Activated T-helper 1 cell treated with Interleukin-2 at 50 U/mL for 16 hours (primary cell): Measurements from ENCODE around the gene EMC6.

Source experiments
- DNase-seq: peaks from one replicate; pipeline ENCODE4 v3.0.0-alpha.2; 2020; ENCODE audit warnings: low read depth

The EMC6 gene

DNA sequence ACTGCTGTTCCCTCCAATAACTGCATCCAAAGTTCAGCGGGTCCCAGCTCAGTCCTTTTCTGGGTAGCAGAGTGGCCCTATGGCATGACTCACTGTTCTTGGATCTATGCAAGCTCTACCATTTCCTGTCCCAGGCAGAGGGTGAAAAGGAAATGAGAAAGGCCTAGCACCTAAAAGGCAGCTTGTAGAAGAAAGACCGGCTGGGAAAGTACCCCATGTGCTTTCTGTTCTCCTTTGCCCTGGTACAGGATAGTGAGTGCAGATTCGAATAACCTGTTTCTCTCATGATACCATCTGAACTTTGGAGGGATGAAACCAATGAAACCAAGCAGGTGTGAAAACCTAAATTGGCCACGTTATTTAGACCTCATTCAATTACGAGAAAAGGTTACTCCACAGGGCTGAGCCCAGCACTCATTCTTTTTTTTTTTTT is 42.4 kb downstream of the EMC6 start:
- peak; percentile 44 for DNase-seq

DNA sequence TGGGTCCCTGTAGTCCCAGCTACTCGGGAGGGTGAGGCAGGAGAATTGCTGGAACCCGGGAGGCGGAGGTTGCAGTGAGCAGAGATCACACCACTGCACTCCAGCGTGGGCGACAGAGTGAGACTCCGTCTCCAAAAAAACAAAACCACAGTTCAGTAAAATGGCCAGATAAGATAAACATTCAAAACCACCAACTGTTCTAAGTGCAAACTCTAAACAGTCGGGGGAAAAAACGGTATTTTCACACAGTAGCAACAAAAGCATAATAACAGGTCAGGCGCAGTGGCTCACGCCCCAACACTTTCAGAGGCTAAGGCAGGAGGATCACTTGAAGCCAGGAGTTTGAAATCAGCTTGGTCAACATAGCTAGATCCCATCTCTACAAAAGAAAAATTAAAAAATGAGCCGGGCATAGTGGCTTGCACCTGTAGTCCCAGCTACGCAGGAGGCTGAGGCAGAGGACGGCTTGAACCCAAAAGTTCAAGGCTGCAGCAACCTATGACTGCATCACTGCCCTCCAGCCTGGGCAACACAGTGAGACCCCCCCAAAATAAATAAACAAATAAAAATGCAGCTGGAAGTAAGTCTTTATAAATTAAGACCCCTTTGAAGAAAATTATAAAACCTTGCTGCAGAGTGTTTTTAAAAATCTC is 44.3 kb downstream of the EMC6 start:
- DNase-seq = no peak

DNA sequence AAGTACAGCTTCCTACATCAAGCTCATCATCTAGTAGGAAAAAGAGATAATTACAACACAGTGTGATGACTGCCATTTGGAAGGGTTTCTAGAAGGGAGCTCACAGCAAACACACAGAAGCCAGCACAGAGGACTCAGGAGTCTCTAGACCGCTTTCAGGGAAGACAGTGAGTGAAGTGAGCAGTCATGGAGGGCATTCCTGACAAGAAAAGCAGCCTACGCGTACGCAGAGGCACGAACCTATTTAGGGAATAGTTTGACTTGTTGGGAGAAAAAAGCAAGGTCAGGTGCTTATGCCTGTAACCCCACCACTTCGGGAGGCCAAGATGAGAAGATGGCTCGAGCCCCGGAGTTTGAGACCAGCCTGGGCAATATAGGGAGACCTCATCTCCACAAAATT is 46.7 kb downstream of the EMC6 start:
- no peak for DNase-seq

DNA sequence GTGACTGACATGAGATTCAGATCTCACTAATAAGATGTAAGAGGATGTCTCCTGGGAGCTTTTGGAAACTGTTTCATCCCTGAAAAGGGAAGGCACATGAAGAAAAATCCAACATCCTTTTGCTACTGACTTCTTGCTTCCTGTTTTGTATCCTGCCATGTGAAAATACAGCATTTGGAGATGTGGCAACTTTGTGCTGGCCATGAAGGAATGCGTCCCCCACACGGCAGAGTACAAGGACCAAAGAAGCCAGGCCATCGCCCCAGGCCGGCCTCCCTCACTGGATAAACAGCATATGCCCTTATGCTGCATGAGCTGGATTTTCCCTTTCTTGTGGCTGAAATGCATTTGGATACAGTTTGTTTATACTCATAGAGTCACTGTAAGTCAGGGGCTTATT is 49.6 kb downstream of the EMC6 start:
- no peak for DNase-seq

DNA sequence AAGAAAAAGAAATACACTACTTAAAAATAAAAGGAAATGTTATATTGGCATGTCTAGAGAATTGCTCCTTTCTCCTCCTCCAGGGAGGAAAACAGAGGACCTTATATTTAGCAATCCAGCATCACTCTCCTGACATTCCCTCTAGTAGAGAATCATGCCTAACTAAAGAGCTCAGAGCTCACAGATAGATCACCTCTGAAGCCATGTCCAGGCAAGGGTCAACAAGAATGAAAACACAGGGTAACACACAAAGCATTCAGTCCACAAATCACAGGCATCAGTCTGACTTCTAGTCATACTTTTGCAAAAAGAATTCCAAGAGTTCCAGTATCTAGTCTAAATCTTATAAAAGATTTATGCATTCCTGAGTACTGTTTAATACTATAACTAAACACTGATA is 50.7 kb downstream of the EMC6 start:
- DNase-seq = no peak
